BLaER1 treated with 17β-estradiol and CSF1 and Interleukin-3, amounts not matched to agents 10 nM and 100 nM (cell line): ENCODE results near the gene LST1.
A peak's percentile ranks its signal among the peaks of the same experiment; 100 is the strongest.

Source experiments
- H3K27ac ChIP-seq, 11 experiments: shearing (Covaris generic); formaldehyde crosslinking; 2 replicates each; pipeline ENCODE4 v1.8.1; 2022
- H3K27me3 ChIP-seq, 11 experiments: shearing (Covaris generic); formaldehyde crosslinking; 2 replicates each; pipeline ENCODE4 v1.8.1; 2022
- H3K36me3 ChIP-seq, 11 experiments: shearing (Covaris generic); formaldehyde crosslinking; 2 replicates each; pipeline ENCODE4 v1.8.1; 2022
- H3K4me1 ChIP-seq, 10 experiments: shearing (Covaris generic); formaldehyde crosslinking; 2 replicates each; pipeline ENCODE4 v1.8.1; 2022
- H3K4me2 ChIP-seq, 11 experiments: shearing (Covaris generic); formaldehyde crosslinking; 2 replicates each; pipeline ENCODE4 v1.8.1; 2022
- H3K4me3 ChIP-seq, 10 experiments: shearing (Covaris generic); formaldehyde crosslinking; 2 replicates each; pipeline ENCODE4 v1.8.1; 2022
- H3K9ac ChIP-seq, 11 experiments: shearing (Covaris generic); formaldehyde crosslinking; 2 replicates each; pipeline ENCODE4 v1.8.1; 2022
- H3K9me3 ChIP-seq, 11 experiments: shearing (Covaris generic); formaldehyde crosslinking; replicated peaks in 1 of 11; 2 replicates each; pipeline ENCODE4 v1.8.1; 2022
- H4K20me1 ChIP-seq, 11 experiments: shearing (Covaris generic); formaldehyde crosslinking; 2 replicates each; pipeline ENCODE4 v1.8.1; 2022
- Cebpa-rat ChIP-seq, 11 experiments: shearing (Covaris generic); IDR thresholded peaks; 2 replicates each; pipeline ENCODE4 v1.8.1; 2022

The LST1 gene

DNA sequence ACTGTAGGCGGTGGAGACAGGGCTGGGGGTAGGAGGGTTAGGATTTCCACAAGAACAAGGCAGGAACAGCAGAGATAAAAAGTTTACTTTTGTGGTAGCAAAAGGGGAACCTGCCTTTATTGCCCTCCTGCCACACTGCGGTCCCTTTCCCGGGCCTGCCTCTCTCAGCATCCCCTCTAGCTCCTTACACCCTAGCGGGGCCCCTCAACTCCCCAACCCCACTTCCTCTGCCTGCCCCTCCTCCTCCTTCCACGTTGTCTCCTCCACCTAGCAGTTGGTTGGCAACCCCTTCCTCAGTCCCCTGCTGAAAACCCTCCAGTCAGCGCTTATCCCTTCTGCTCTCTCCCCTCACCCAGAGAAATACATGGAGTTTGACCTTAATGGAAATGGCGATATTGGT, 29.7 kb downstream of the LST1 start:
- no peak for TF ChIP-seq Cebpa-rat (IDR thresholded peaks at IDR 0.05)
- peak overlapping the region in 9 of 11 experiments; percentile 1 to 82 (median 57); a peak in 18 of 22 replicates for H3K9ac ChIP-seq
- no peaks in the 10 kb centered on the region; a peak in 2 of 22 replicates for H4K20me1 ChIP-seq
- H3K4me2 ChIP-seq: peak overlapping the region; percentile 66 to 99 (median 84)
- H3K4me3 ChIP-seq: peak overlapping the region in 6 of 10 experiments; percentile 18 to 62 (median 58); a peak in 11 of 20 replicates
- peaks cover 0 to 4% (median 0%) of the 10 kb centered on the region in 11 experiments; a peak in 2 of 22 replicates for H3K27me3 ChIP-seq
- H3K9me3 ChIP-seq: no peaks in the 10 kb centered on the region
- H3K36me3 ChIP-seq: peaks cover 0 to 5% (median 0%) of the 10 kb centered on the region in 11 experiments; a peak in 1 of 22 replicates
- peak overlapping the region in 9 of 11 experiments; percentile 29 to 83 (median 73); a peak in 17 of 22 replicates for H3K27ac ChIP-seq
- peaks cover 27 to 74% (median 40%) of the 10 kb centered on the region in 10 experiments for H3K4me1 ChIP-seq

DNA sequence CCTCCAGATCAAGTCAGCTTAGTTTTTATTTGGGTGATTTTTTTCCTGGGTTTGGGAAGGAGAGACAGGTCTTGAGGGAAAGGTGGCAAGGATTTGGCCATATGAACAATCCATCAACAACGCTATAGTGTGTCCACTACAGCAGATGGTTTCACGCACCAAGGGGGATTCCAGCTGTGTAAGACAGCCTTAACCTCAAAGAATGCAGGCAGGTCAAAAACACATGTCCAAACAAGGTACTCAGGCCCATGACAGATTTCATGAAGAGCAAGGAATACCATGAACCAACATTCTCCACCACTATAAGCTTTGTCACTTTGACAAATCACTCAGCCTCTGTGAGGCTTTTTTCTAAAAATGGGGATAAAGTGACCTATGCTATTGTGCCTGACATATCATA, 30.9 kb downstream of the LST1 start:
- peak overlapping the region in 4 of 11 experiments; percentile 27 to 82 (median 80); a peak in 6 of 22 replicates for H3K9ac ChIP-seq

DNA sequence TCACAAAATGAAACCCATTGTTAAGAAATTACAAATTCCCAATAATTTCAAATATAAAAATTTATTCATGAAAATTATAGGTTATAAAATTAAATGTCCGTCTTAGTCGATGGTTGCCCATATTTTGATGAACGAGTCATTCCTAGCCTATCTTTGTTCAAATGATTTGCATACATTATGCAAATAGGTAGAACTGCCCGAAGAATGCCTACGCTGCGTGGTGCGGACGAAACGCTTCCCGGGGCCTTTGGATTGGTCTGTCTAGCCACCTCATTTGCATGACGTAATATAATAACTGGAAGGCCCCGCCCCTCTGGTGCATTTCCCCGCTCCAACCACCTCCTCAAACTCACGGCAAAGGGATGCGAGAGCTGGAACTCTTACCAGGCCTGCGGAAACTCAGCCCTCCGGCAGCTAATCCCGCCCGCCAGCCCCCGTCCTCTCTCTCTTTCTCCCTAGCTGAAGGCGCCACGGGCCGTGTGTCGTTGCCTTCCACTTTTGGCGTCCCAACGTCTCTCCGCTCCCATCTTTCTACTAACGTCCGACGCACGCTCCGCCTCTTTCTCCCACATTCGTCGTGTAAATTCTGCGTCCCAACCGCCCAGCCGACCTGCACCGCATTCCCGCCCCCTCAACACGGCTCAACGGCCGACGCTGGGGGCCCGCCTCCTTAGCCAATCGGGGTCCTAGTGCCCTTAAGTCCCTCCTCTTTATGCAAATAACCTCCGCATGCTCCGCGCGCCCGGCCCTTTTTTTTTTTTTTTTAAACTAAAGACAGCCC, 33.9 kb downstream of the LST1 start:
- no peak for TF ChIP-seq Cebpa-rat (IDR thresholded peaks at IDR 0.05)
- peaks cover 20 to 36% (median 35%) of the 10 kb centered on the region in 11 experiments for H3K36me3 ChIP-seq
- H3K4me1 ChIP-seq: peaks cover 35 to 72% (median 42%) of the 10 kb centered on the region in 10 experiments

More for the DNA sequence above, 30.9 kb downstream of the LST1 start:
- H3K27ac ChIP-seq: peak overlapping the region in 3 of 11 experiments; percentile 78 to 83 (median 82); a peak in 5 of 22 replicates
- H3K4me1 ChIP-seq: peaks cover 33 to 72% (median 46%) of the 10 kb centered on the region in 10 experiments
- no peaks in the 10 kb centered on the region for H3K9me3 ChIP-seq
- H3K27me3 ChIP-seq: peaks cover 0 to 4% (median 0%) of the 10 kb centered on the region in 11 experiments; a peak in 2 of 22 replicates
- no peak for TF ChIP-seq Cebpa-rat (IDR thresholded peaks at IDR 0.05)
- H4K20me1 ChIP-seq: peaks cover under 1 to 12% (median 6%) of the 10 kb centered on the region in 11 experiments; a peak in 19 of 22 replicates
- peak overlapping the region in 7 of 11 experiments; percentile 74 to 99 (median 95); a peak in 14 of 22 replicates for H3K4me2 ChIP-seq
- H3K36me3 ChIP-seq: peaks cover 0 to 6% (median 5%) of the 10 kb centered on the region in 11 experiments; a peak in 10 of 22 replicates
- peak overlapping the region in 3 of 10 experiments; percentile 56 to 62 (median 62); a peak in 6 of 20 replicates for H3K4me3 ChIP-seq

DNA sequence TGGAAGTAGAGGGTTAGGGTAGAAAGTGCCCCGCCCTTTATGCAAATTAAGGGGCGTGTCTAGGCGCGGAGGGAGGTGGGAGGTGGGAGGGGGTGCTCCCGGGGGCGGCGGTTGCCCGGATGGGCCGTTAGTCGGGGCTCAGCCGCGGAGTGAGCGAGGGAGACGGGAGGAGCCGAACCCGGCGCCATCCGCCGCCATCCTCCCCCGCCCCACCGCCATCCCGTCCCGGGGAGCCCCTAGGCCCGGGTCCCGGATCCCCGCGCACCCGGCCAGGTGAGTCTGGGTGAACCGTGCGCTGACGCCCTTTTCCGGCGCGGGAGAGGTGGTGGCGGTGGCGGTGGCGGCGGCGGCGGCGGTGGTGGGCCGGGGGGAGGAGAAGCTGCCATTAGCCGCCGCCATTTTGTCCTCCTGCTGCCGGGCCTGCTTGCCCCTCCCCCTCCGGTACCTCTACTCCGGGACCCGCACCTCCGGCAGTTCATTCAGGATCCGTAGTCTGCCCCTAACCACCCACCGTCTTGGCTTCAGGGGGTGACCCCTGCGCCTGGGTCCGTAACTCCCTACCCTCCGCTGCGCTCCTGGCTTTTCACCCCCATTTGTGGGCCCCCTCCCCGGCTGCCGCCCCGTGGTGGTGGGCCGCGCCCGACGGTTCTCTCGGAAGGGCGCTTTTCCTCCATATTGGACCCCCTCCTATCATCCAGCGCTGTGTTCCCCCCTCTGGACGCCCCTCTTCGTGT, 34.7 kb downstream of the LST1 start, which contains the start of gene PRRC2A:
PRRC2A (plus strand) TSS at position 130 of the 734 bp plus-strand sequence. CDS start 2,075 bp downstream, outside the sequence.
- Histone ChIP-seq H3K4me3 (peak within 1 kb of the TSS; percentile 89 to 99 (median 96)), H3K9ac (peak within 1 kb of the TSS; percentile 94 to 99 (median 99)), H3K4me1 (peaks cover 27 to 64% (median 35%) of the 10 kb centered on the region in 10 experiments), H3K4me2 (peak within 1 kb of the TSS; percentile 93 to 100 (median 96)), H3K27ac (peak within 1 kb of the TSS; percentile 92 to 99 (median 98)), H3K36me3 (peaks cover 28 to 44% (median 42%) of the 10 kb centered on the region in 11 experiments), H3K27me3 (no peaks in the 10 kb centered on the region), H3K9me3 (no peaks in the 10 kb centered on the region), H4K20me1 (peaks cover 26 to 50% (median 43%) of the 10 kb centered on the region in 11 experiments; a peak in 20 of 22 replicates)
- no peak for TF ChIP-seq Cebpa-rat (IDR thresholded peaks at IDR 0.05)

More for the DNA sequence above, 33.9 kb downstream of the LST1 start:
- peak overlapping the region; percentile 67 to 99 (median 94) for H3K4me3 ChIP-seq
- no peaks in the 10 kb centered on the region for H3K27me3 ChIP-seq
- H3K4me2 ChIP-seq: peak overlapping the region; percentile 58 to 96 (median 75)
- peaks cover 26 to 42% (median 36%) of the 10 kb centered on the region in 11 experiments; a peak in 20 of 22 replicates for H4K20me1 ChIP-seq
- H3K9ac ChIP-seq: peak overlapping the region; percentile 87 to 99 (median 99)
- H3K27ac ChIP-seq: peak overlapping the region; percentile 87 to 99 (median 98)
- H3K9me3 ChIP-seq: no peaks in the 10 kb centered on the region

DNA sequence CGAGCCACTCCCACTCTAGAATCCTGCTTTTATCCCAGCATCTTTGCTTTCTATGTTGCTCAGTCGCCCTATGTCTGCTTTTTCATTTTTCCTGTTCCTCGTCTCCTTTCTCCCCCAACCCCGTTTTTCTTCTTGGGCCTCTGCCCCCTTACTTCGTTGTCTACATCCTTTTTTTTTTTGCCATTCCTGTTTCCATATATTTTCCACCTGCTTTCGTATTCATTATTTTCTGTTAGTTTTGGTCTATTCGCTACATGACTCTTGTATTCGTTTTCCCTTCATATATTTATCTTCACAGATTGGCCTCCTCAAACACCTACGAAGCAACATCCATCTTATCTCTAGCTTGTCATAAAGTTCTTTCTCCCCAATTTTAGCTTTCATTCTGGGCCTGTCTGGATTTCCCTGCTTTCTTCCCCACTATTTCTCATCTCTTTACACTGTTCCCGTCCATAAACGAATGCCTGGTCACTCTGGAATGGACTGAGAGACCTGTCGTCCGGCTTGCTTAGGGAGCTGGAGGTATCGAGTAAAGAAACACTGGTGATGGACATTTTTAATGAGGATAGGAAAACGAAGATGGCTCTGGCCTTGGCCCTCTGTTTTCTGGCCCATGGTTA, 35.4 kb downstream of the LST1 start:
- Histone ChIP-seq H3K9ac (peak overlapping the region; percentile 94 to 99 (median 99)), H3K9me3 (no peaks in the 10 kb centered on the region), H3K4me3 (peak overlapping the region; percentile 89 to 99 (median 96)), H3K36me3 (peaks cover 35 to 50% (median 49%) of the 10 kb centered on the region in 11 experiments), H3K4me1 (peaks cover 20 to 57% (median 28%) of the 10 kb centered on the region in 10 experiments), H3K4me2 (peak overlapping the region; percentile 93 to 100 (median 96)), H3K27me3 (no peaks in the 10 kb centered on the region), H4K20me1 (peaks cover 32 to 57% (median 50%) of the 10 kb centered on the region in 11 experiments; a peak in 20 of 22 replicates), H3K27ac (peak overlapping the region; percentile 88 to 99 (median 98))
- TF ChIP-seq Cebpa-rat (IDR thresholded peaks at IDR 0.05): no peak

DNA sequence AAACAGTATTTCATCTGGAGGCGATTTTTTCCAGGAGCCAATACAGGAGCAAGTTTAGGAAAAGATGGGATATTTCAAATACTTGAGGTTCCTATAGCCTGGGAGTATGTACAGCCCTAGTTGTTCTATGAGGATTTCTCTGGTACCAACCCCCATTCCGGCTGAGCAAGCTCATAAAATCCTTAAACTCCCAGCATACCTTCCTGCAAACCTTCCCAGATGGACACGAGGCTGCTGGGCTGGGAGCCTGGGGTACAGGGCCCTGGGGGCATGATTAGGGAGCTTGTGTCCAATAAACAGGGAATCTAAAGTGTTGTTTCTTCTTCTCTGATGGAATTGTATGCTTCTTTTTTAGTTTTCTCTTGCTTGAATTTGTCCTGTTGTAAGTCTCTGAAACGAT, 35.9 kb downstream of the LST1 start:
- Histone ChIP-seq H4K20me1 (peaks cover 35 to 62% (median 55%) of the 10 kb centered on the region in 11 experiments; a peak in 20 of 22 replicates), H3K27me3 (no peaks in the 10 kb centered on the region), H3K4me3 (peak overlapping the region; percentile 89 to 99 (median 96)), H3K9me3 (no peaks in the 10 kb centered on the region), H3K4me1 (peaks cover 17 to 52% (median 23%) of the 10 kb centered on the region in 10 experiments), H3K27ac (peak overlapping the region in 10 of 11 experiments; percentile 96 to 99 (median 98); a peak in 20 of 22 replicates), H3K4me2 (peak overlapping the region; percentile 93 to 100 (median 96)), H3K36me3 (peaks cover 40 to 56% (median 55%) of the 10 kb centered on the region in 11 experiments), H3K9ac (peak overlapping the region; percentile 94 to 99 (median 99))
- no peak for TF ChIP-seq Cebpa-rat (IDR thresholded peaks at IDR 0.05)

DNA sequence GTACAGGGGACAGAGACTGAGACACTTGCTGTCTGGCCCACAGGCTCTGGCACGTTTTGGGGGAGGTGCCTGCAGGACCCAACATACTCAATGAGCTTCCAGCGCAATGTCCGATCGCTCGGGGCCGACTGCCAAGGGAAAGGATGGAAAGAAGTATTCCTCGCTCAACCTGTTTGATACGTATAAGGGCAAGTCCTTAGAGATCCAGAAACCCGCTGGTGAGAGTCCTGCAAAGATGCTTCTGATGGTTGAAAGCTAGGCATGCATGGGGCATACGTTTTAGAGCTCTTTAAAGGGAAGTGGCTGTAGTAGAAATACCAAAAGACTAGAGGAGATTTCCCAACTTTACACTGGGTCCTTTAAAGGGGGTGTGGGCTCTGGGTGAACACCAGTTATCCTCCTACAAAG, 36.6 kb downstream of the LST1 start:
- Histone ChIP-seq H3K4me1 (peaks cover 17 to 45% (median 23%) of the 10 kb centered on the region in 10 experiments), H4K20me1 (peaks cover 38 to 69% (median 62%) of the 10 kb centered on the region in 11 experiments; a peak in 20 of 22 replicates), H3K36me3 (peaks cover 47 to 63% (median 62%) of the 10 kb centered on the region in 11 experiments), H3K27me3 (no peaks in the 10 kb centered on the region), H3K4me2 (peak overlapping the region; percentile 93 to 100 (median 96)), H3K27ac (peak overlapping the region in 6 of 11 experiments; percentile 96 to 99 (median 98); a peak in 5 of 22 replicates), H3K9me3 (no peaks in the 10 kb centered on the region), H3K4me3 (peak overlapping the region; percentile 89 to 99 (median 96); a peak in 17 of 20 replicates), H3K9ac (peak overlapping the region; percentile 94 to 99 (median 99); a peak in 21 of 22 replicates)
- TF ChIP-seq Cebpa-rat (IDR thresholded peaks at IDR 0.05): no peak
